HCT116 (cell line): ENCODE measurements around the gene CPA4.

Source experiments
- EZH2 ChIP-seq: fragments of 200-600 bp; sonication (generic); IDR thresholded peaks from 2 replicates; pipeline ENCODE4 v1.6.1; 2017; ENCODE audit warnings: antibody characterized with exemption, mixed run types
- POLR2A ChIP-seq: IDR thresholded peaks from 2 replicates; pipeline ENCODE4 v1.7.0; 2011; ENCODE audit warnings: borderline replicate concordance; ENCODE audit not compliant: insufficient read depth, insufficient read length; ENCODE audit errors: extremely low read depth
- SP1 ChIP-seq: IDR thresholded peaks from 2 replicates; pipeline ENCODE4 v1.6.1; 2012; ENCODE audit warnings: low read depth
- YY1 ChIP-seq: IDR thresholded peaks from 2 replicates; pipeline ENCODE4 v1.6.1; 2011; ENCODE audit warnings: low read length, low read depth, moderate library complexity, mild to moderate bottlenecking; ENCODE audit not compliant: insufficient replicate concordance; ENCODE audit errors: extremely low read depth
- ZNF274 ChIP-seq: fragments of 200-500 bp; sonication (Bioruptor generic); IDR thresholded peaks from 2 replicates; pipeline ENCODE4 v1.6.1; 2014; ENCODE audit warnings: mild to moderate bottlenecking, low read depth, low read length, inconsistent platforms
- TF ChIP-seq, protein P1 (sequence below), 3 experiments: fragments of 200-600 bp in 1 of 3; sonication (generic) in 1 of 3; IDR thresholded peaks in 2 of 3; conservative IDR thresholded peaks in 1 of 3; 2 replicates each; pipeline ENCODE4 v1.5.1; 2012 to 2017; ENCODE audit warnings: low read depth in 2 of 3, low read length in 2 of 3, antibody characterized with exemption in 1 of 3, borderline replicate concordance in 1 of 3, control low read depth in 1 of 3, mild to moderate bottlenecking in 1 of 3, mixed read lengths in 1 of 3, mixed run types in 1 of 3, moderate library complexity in 1 of 3; ENCODE audit not compliant: insufficient read depth in 1 of 3
- TF ChIP-seq, protein P2 (sequence below): IDR thresholded peaks from 2 replicates; pipeline ENCODE4 v1.6.1; 2012
- TF ChIP-seq, protein P3 (sequence below): IDR thresholded peaks from 2 replicates; pipeline ENCODE4 v1.6.1; 2012; ENCODE audit warnings: low read depth
- TF ChIP-seq, protein P4 (sequence below): IDR thresholded peaks from 2 replicates; pipeline ENCODE4 v1.6.1; 2011; ENCODE audit warnings: mild to moderate bottlenecking, low read length, moderate library complexity; ENCODE audit not compliant: insufficient replicate concordance; ENCODE audit errors: extremely low read depth

DNA sequence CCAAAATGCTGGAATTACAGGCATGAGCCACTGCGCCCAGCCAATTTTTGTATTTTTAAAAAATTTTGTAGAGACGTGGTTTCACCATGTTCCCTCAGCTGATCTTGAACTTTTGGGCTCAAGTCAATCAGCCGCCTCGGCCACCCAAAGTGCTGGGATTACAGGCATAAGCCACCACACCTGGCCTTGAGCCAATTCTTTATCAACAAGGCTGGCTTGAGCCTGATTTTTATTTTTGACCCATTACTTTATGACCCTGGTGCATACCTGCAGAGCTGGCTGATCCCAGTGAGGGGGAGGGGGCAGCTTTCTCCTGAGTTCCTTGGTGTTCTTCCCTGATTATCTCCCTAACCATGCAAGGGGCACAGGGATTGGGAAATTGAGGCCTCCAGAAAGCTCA, 71.5 kb downstream of the CPA4 start:
- TF ChIP-seq SP1, result no peak
- TF ChIP-seq, protein P1, sequence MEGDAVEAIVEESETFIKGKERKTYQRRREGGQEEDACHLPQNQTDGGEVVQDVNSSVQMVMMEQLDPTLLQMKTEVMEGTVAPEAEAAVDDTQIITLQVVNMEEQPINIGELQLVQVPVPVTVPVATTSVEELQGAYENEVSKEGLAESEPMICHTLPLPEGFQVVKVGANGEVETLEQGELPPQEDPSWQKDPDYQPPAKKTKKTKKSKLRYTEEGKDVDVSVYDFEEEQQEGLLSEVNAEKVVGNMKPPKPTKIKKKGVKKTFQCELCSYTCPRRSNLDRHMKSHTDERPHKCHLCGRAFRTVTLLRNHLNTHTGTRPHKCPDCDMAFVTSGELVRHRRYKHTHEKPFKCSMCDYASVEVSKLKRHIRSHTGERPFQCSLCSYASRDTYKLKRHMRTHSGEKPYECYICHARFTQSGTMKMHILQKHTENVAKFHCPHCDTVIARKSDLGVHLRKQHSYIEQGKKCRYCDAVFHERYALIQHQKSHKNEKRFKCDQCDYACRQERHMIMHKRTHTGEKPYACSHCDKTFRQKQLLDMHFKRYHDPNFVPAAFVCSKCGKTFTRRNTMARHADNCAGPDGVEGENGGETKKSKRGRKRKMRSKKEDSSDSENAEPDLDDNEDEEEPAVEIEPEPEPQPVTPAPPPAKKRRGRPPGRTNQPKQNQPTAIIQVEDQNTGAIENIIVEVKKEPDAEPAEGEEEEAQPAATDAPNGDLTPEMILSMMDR (IDR thresholded peaks at IDR 0.05 in 2 of 3, conservative IDR thresholded peaks at IDR 0.05 in 1 of 3; ENCODE audit: borderline replicate concordance in 1 of 3, insufficient read depth in 1 of 3, low read depth in 2 of 3, low read length in 2 of 3), result no peak
- TF ChIP-seq ZNF274, result no peak
- TF ChIP-seq, protein P2, sequence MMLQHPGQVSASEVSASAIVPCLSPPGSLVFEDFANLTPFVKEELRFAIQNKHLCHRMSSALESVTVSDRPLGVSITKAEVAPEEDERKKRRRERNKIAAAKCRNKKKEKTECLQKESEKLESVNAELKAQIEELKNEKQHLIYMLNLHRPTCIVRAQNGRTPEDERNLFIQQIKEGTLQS, result no peak
- TF ChIP-seq POLR2A, result no peak
- TF ChIP-seq, protein P3, sequence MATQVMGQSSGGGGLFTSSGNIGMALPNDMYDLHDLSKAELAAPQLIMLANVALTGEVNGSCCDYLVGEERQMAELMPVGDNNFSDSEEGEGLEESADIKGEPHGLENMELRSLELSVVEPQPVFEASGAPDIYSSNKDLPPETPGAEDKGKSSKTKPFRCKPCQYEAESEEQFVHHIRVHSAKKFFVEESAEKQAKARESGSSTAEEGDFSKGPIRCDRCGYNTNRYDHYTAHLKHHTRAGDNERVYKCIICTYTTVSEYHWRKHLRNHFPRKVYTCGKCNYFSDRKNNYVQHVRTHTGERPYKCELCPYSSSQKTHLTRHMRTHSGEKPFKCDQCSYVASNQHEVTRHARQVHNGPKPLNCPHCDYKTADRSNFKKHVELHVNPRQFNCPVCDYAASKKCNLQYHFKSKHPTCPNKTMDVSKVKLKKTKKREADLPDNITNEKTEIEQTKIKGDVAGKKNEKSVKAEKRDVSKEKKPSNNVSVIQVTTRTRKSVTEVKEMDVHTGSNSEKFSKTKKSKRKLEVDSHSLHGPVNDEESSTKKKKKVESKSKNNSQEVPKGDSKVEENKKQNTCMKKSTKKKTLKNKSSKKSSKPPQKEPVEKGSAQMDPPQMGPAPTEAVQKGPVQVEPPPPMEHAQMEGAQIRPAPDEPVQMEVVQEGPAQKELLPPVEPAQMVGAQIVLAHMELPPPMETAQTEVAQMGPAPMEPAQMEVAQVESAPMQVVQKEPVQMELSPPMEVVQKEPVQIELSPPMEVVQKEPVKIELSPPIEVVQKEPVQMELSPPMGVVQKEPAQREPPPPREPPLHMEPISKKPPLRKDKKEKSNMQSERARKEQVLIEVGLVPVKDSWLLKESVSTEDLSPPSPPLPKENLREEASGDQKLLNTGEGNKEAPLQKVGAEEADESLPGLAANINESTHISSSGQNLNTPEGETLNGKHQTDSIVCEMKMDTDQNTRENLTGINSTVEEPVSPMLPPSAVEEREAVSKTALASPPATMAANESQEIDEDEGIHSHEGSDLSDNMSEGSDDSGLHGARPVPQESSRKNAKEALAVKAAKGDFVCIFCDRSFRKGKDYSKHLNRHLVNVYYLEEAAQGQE, result no peak
- TF ChIP-seq, protein P4, sequence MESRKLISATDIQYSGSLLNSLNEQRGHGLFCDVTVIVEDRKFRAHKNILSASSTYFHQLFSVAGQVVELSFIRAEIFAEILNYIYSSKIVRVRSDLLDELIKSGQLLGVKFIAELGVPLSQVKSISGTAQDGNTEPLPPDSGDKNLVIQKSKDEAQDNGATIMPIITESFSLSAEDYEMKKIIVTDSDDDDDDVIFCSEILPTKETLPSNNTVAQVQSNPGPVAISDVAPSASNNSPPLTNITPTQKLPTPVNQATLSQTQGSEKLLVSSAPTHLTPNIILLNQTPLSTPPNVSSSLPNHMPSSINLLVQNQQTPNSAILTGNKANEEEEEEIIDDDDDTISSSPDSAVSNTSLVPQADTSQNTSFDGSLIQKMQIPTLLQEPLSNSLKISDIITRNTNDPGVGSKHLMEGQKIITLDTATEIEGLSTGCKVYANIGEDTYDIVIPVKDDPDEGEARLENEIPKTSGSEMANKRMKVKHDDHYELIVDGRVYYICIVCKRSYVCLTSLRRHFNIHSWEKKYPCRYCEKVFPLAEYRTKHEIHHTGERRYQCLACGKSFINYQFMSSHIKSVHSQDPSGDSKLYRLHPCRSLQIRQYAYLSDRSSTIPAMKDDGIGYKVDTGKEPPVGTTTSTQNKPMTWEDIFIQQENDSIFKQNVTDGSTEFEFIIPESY, result no peak
- TF ChIP-seq EZH2, result no peak
- no peak for TF ChIP-seq YY1
